ENCODE measurements around the gene EML2.

DNA sequence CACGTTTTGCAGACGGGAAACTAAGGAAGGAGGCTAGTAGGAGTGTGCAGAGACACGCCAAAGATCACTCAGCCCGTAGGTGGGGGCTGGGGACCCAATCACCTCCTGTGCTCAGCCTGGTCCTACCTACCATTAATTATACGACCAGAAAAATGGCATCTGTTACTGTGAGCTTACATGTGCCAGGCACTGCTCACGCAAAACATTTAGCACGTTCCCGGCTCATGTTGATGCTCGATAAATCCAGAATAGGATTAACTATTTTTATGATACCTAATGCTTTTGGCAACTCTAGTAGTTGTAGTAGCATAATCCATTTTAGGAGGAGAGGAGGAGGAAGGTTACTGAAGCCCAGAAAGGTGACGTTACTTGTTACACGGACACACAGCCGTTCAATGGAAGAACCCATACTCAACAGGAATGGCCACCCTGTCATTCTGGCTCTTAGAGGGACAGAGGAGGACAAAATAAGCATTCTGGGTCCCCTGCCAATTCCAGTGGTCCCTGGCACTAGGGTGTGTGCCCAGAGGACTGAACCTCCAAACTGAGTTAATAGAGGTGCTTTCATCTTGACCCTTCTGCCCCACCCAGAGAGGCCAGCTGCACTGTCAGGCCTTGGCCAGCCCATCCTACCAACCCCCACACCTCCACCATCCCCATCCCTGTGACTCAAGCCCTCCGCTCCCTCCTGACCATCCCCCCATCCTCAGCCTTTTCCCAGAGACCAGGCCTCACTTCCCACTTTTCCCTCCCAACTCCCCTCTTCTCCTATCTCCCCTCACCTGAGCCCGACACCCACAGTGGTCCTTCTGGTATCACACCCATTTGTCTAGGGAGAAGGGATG, 5.0 kb upstream of the EML2 start:
- TF ChIP-seq, protein P1, sequence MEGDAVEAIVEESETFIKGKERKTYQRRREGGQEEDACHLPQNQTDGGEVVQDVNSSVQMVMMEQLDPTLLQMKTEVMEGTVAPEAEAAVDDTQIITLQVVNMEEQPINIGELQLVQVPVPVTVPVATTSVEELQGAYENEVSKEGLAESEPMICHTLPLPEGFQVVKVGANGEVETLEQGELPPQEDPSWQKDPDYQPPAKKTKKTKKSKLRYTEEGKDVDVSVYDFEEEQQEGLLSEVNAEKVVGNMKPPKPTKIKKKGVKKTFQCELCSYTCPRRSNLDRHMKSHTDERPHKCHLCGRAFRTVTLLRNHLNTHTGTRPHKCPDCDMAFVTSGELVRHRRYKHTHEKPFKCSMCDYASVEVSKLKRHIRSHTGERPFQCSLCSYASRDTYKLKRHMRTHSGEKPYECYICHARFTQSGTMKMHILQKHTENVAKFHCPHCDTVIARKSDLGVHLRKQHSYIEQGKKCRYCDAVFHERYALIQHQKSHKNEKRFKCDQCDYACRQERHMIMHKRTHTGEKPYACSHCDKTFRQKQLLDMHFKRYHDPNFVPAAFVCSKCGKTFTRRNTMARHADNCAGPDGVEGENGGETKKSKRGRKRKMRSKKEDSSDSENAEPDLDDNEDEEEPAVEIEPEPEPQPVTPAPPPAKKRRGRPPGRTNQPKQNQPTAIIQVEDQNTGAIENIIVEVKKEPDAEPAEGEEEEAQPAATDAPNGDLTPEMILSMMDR (IDR thresholded peaks at IDR 0.05), result no peak
- no peak for TF ChIP-seq POLR2A (IDR thresholded peaks at IDR 0.05)
